Neuron (in vitro differentiated cells): ENCODE data around the gene SLC19A2.
"Not testable (repeated sequence)": the region's sequence is repeated elsewhere in the genome, so short reads cannot be mapped to it uniquely, and the experiment has no call there.

Experiments
- H2AFZ ChIP-seq: one replicate; pipeline ENCODE4 v1.6.1; 2013; ENCODE audit warnings: low read depth, mild to moderate bottlenecking, inconsistent platforms, low read length, moderate library complexity
- H3K27me3 ChIP-seq: one replicate; pipeline ENCODE4 v1.6.1; 2013; ENCODE audit warnings: low read length; ENCODE audit not compliant: insufficient read depth
- H3K36me3 ChIP-seq: one replicate; pipeline ENCODE4 v1.6.1; 2013; ENCODE audit warnings: low read length; ENCODE audit not compliant: insufficient read depth
- H3K4me1 ChIP-seq: one replicate; pipeline ENCODE4 v1.6.1; 2013; ENCODE audit warnings: low read length; ENCODE audit not compliant: insufficient read depth
- H3K4me3 ChIP-seq: 2 replicates; pipeline ENCODE4 v1.5.1; 2013; ENCODE audit warnings: mild to moderate bottlenecking, low read length, moderate library complexity
- H3K9me3 ChIP-seq: one replicate; pipeline ENCODE4 v1.6.1; 2013; ENCODE audit warnings: low read length

The SLC19A2 gene, protein sequence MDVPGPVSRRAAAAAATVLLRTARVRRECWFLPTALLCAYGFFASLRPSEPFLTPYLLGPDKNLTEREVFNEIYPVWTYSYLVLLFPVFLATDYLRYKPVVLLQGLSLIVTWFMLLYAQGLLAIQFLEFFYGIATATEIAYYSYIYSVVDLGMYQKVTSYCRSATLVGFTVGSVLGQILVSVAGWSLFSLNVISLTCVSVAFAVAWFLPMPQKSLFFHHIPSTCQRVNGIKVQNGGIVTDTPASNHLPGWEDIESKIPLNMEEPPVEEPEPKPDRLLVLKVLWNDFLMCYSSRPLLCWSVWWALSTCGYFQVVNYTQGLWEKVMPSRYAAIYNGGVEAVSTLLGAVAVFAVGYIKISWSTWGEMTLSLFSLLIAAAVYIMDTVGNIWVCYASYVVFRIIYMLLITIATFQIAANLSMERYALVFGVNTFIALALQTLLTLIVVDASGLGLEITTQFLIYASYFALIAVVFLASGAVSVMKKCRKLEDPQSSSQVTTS

DNA sequence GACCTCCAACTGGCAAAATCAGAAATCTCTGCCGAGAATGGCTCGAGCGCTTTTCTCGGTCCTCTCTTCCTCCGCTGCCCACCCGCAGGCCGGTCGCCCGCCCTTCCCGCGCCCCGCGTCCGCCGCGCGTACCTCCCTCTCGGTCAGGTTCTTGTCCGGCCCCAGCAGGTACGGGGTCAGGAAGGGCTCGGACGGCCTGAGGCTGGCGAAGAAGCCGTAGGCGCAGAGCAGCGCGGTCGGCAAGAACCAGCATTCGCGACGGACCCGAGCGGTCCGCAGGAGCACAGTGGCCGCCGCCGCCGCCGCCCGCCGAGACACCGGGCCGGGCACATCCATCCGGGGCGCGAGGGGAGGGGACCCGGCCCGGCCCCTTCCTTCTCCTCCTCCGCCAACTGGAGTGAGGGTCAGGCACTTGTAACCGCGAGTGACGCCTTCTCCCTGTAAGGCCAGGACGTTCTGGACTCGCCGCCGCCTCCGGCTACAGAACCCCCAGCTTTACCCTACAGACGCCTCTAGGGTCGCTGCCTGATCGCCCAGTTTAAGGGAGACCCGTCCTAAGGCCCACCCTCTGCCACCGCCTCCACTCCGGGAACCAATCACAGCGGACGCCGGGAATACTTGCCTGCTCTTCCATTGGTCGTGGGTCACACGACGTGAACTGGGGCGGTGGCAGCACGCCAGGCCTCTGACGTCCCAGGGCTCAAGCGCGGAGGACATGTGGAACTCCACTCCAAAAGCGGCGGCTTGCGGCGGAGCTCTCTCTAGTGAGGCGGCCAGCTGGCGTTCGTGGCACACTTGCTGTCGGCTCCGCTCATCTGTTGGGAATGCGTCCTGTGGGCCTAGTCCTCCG, at the start of gene SLC19A2:
Gene SLC19A2, minus strand, starts transcription at position 514 of the 850 bp plus-strand sequence. Its CDS starts 178 bp downstream, at position 336.
- H3K27me3 ChIP-seq: no peaks in the 10 kb centered on the region
- peak within 1 kb of the TSS; percentile 59 for H3K4me3 ChIP-seq
- no peaks in the 10 kb centered on the region for H3K9me3 ChIP-seq
- no peaks in the 10 kb centered on the region for H3K36me3 ChIP-seq
- H2AFZ ChIP-seq: peak within 1 kb of the TSS; percentile 89
- peaks cover 32% of the 10 kb centered on the region for H3K4me1 ChIP-seq

DNA sequence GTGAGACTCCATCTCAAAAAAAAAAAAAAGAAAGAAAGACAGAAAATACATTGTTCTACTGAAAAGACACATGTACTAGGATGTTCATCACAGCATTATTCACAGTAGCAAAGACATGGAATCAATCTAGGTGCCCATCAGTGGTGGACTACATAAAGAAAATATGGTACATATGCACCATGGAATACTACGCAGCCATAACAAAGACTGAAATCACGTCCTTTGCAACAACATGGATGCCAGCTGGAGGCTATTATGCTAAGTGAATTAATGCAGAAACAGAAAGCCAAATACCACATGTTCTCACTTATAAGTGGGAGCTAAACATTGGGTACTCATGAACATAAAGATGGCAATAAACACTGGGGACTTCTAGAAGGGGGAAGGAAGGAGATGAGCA, 48.9 kb upstream of the SLC19A2 start:
- Histone ChIP-seq H3K9me3 (no peaks in the 10 kb centered on the region), H3K4me1 (no peaks in the 10 kb centered on the region), H2AFZ (no peak overlapping the region), H3K27me3 (no peaks in the 10 kb centered on the region), H3K4me3 (no peak overlapping the region), H3K36me3 (no peaks in the 10 kb centered on the region)

DNA sequence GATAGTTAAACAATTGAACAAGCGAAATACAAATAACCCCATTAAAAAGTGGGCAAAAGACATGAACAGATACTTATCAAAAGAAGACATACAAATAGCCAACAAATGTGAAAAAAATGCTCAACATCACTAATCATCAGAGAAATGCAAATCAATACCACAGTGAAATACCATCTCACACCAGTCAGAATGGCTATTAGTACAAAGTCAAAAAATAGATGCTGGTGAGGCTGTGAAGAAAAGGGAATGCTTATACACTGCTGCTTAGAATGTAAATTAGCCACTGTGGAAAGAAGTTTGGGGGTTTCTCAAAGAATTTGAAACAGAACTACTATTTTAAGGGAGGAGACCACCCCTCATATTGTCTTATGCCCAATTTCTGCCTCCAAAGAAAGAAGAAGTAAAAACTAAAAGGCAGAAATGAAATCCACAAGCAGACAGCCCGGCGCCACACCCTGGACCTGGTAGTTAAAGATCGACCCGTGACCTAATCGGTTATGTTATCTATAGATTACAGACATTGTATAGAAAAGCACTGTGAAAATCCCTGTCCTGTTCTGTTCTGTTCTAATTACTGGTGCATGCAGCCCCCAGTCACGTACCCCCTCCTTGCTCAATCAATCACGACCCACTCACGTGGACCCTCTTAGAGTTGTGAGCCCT, 47.9 kb upstream of the SLC19A2 start:
- H3K27me3 ChIP-seq, H3K4me1 ChIP-seq, H3K9me3 ChIP-seq, H3K4me3 ChIP-seq, H3K36me3 ChIP-seq, H2AFZ ChIP-seq: not testable (repeated sequence)

DNA sequence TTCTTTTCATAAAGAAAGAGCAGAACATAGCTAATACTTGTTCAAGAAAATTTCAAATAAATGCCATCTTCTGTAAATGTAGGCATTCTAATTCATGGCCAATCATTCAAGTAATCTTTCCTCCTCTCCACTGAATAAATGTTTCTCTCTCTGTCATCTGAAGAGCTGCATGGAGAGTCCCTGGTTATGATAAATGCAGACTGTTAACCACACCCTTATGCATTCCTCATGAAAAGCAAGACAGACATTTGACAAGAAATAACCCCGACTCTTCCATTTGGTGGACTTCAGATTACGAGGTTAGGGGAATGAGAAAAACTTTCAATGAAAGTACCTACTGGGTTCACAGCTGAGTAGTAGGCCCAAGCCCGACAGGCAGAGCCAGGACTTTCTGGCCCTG, 44.7 kb upstream of the SLC19A2 start:
- H3K36me3 ChIP-seq: no peaks in the 10 kb centered on the region
- H3K9me3 ChIP-seq: no peaks in the 10 kb centered on the region
- no peak overlapping the region for H3K4me3 ChIP-seq
- peaks cover 4% of the 10 kb centered on the region for H3K27me3 ChIP-seq
- no peaks in the 10 kb centered on the region for H3K4me1 ChIP-seq
- no peak overlapping the region for H2AFZ ChIP-seq

DNA sequence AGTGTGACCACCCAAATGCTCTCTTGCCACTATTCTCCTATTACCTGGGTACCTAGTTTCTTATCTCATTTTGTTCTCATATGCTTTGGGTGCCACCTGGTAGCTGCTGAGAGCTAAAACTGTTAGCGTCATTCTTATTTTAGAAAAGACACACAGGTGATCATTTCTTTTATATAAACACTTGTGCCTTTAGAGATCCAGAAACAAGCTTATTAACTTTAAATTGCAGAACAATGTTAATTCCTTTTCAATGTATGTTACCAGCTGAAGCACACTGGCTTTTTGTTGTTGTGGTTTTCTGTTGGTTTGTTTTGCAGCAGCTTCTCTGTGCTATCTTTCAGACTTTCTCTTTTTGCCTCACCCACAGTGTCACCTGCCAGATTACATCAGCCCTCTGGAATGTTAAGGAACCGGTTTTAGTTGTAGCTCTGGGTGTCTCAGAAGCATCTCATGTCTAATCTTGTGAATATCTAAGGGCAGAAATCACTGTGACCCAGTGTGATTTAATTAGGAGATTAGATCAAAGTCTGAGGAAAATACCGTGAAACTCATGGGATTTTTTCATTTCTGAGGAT, 43.4 kb upstream of the SLC19A2 start:
- Histone ChIP-seq H2AFZ (no peak overlapping the region), H3K4me1 (no peaks in the 10 kb centered on the region), H3K36me3 (no peaks in the 10 kb centered on the region), H3K4me3 (no peak overlapping the region), H3K9me3 (no peaks in the 10 kb centered on the region), H3K27me3 (peaks cover 4% of the 10 kb centered on the region)

DNA sequence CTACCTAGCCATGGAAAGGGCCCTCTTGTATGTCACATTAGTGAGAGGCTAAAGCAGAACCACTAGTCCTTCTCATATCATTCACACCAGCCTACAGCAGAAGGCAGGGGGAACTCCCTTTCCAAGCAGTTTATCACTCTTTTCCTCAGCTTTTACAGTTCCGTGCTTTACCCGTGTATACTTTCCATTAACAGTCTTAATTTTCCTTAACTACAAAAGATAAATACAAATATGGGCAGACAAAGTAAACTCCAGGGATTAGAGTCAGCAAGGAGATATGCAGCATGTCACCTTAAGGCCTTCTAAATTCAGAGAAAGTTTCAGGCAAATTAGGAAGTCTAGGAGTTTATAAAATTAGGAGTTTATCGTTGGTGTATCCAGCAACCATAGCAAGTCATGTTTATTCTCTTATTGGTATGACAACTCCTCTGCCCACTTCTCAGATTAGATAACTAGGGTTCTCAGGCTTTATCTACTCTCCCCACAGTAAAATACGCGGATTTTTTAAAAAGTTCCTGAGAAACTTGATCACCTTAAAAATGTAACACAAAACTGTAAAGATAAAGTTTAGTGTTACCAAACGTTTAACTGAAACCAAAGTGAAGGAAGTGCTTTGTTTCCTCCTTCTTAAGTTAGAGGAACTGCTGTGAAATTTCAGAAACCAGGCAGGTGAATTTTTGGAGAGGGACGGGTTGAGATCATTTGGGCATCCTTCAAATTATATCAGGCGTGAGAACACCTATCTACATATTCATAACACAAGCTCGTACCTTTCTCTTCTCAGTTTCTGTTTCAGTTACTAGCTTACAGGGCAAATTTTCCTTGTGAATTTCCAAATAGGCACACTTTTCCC, 42.7 kb upstream of the SLC19A2 start:
- Histone ChIP-seq H3K9me3 (no peaks in the 10 kb centered on the region), H3K36me3 (no peaks in the 10 kb centered on the region), H3K27me3 (peaks cover 4% of the 10 kb centered on the region), H2AFZ (no peak overlapping the region), H3K4me1 (no peaks in the 10 kb centered on the region), H3K4me3 (no peak overlapping the region)

DNA sequence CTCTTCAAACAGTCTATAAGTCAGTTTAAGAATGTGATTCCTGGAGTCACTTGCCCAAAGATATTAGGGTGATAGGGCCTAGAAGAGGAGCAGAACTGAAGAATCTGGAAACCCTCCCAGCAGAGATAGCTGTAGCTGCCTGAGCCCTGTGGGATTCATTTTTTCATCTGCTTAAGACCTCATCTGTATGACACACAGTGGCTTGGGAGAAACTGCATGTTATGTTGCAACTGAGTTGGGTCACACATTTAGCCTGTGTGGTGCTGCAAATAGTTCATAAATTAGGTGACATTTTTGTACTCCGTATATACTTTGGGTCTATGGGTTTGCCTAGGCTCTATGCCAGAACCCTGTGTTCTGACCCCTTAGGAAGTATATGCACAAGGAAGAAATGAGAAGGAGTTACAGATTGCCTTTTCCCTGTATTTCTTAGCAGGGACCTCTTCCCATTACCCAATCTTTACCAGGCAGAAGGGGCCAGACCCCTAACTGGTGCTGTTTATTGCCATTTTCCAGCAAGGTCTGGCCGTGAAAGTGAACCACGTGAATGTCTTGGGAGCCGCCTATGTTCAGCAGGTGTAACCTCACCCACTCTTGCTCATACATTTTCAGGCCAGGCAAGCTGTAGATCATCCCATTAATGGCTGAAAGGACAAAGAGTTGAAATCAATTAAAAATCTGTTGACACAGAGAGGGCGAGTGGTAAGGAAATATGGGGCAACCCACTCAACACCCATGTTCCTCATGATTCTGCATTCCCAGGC, 41.9 kb upstream of the SLC19A2 start:
- H2AFZ ChIP-seq: no peak overlapping the region
- no peak overlapping the region for H3K4me3 ChIP-seq
- H3K36me3 ChIP-seq: no peaks in the 10 kb centered on the region

DNA sequence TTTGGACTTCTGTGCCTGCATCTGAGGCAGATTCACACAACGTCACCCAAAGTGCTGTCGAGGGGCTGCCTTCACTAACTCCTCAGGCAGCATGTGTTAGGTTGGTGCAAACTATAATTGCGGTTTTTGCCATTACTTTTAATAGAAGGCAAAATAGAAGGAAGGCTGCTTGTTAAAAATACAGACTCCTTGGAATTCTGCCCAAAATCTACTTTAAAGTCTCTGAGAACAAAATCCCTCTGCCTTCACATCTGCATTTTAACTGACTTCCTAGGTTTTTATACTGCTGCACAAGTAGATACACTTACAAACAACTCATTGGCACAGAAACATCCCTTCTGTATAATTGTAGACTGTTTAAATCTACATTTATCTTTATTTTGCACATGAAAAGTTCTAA, 41.3 kb upstream of the SLC19A2 start:
- Histone ChIP-seq H3K4me1 (no peaks in the 10 kb centered on the region), H3K4me3 (no peak overlapping the region), H2AFZ (no peak overlapping the region), H3K36me3 (no peaks in the 10 kb centered on the region), H3K27me3 (peaks cover 4% of the 10 kb centered on the region), H3K9me3 (no peaks in the 10 kb centered on the region)

More for the DNA sequence above, 41.9 kb upstream of the SLC19A2 start:
- no peaks in the 10 kb centered on the region for H3K9me3 ChIP-seq
- no peaks in the 10 kb centered on the region for H3K4me1 ChIP-seq
- peaks cover 4% of the 10 kb centered on the region for H3K27me3 ChIP-seq

DNA sequence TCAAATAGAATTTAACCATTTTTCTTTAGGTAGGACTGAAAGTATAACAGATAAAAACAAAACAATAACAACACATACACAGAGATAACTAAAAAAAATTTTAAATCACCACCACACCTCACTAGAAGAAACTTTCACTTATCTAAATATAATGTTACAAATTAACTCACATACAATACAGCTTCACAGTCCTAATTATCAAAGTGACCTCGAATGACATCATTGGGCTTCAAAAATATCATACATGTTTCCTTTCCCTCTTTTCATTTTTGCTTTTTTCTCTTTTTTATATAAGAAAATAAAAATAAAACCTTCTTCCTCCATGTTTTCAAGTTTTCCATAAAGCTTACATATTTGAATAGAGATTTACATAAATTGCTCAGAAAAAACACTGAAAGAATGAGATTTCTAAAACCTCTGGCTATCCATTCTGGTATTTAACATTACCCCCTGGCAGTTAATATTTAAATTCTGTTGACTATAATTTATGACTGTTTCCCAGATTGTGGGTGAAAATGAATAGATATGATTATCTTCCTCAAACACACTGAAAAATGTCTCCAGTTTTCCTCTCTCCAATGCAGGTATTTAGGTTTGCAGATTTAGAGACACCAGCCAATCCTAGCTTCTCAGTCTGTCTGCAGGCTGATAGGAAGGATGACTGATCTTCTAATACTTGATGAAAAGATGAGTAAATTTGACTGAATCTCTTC, 40.5 kb upstream of the SLC19A2 start:
- no peaks in the 10 kb centered on the region for H3K36me3 ChIP-seq
- no peak overlapping the region for H2AFZ ChIP-seq
- H3K4me3 ChIP-seq: no peak overlapping the region
- no peaks in the 10 kb centered on the region for H3K4me1 ChIP-seq
- H3K9me3 ChIP-seq: no peaks in the 10 kb centered on the region
- H3K27me3 ChIP-seq: peaks cover 4% of the 10 kb centered on the region

DNA sequence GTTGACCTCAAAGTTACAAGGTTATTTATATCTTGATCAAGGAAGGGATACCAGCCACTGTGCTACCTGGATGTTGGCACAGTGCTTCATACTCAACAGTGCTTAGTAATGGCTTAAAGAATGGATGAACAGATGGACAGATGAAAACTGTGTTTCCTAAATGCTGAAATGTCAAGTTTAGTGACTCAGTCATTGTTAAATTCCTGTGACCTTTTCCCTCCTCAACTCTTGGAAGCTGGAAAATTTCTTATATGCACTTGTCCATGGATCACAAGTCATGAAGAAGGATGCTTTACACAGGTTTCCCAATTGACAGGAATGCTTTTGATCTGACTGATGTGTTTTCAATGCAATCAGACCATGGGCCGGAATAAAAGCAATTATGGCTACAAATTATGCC, 39.6 kb upstream of the SLC19A2 start:
- Histone ChIP-seq H2AFZ (no peak overlapping the region), H3K4me3 (no peak overlapping the region), H3K4me1 (no peaks in the 10 kb centered on the region), H3K9me3 (no peaks in the 10 kb centered on the region), H3K27me3 (peaks cover 4% of the 10 kb centered on the region), H3K36me3 (no peaks in the 10 kb centered on the region)

DNA sequence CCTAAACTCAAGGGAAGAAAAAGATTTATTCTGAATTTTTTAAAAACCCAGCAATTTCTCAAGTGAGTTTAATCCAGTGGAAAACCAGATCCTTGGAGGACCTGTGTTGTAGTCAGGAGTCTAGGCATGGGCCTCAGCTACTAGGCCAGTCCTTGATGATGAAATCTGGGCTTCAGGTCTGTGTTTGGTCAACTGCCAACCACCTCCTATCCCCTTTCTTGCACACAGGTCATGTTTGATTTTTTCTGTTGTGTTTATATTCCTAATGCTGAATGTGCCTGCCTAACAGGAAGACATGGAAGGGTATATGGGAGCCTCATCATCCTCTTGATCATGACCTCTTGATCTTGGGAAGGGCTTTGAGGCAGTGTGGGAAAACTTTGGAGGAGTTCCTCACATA, 38.2 kb upstream of the SLC19A2 start:
- Histone ChIP-seq H3K9me3 (no peaks in the 10 kb centered on the region), H3K27me3 (peaks cover 4% of the 10 kb centered on the region), H2AFZ (no peak overlapping the region), H3K4me3 (no peak overlapping the region), H3K4me1 (no peaks in the 10 kb centered on the region), H3K36me3 (no peaks in the 10 kb centered on the region)
